Endothelial cell (in vitro differentiated cells): Measurements from ENCODE around the gene KL. TPM values are rescaled to one million over a fixed set of nuclear protein-coding genes. Genes with fewer than 3 reads are reported as not detected.

Experiments used
- DNase-seq: peaks from one replicate; pipeline ENCODE4 v3.0.0; 2021; ENCODE audit warnings: low spot score
- H3K27ac Mint-ChIP-seq: one replicate; pipeline ENCODE4 v1.8.0; 2021; ENCODE audit warnings: mixed read lengths, inconsistent platforms; ENCODE audit not compliant: unreplicated experiment
- H3K27me3 Mint-ChIP-seq: one replicate; pipeline ENCODE4 v1.8.0; 2021; ENCODE audit warnings: mild to moderate bottlenecking, moderate library complexity, mixed read lengths, inconsistent platforms; ENCODE audit not compliant: unreplicated experiment
- H3K36me3 Mint-ChIP-seq: one replicate; pipeline ENCODE4 v1.8.0; 2021; ENCODE audit warnings: mild to moderate bottlenecking, low read depth, mixed read lengths, inconsistent platforms; ENCODE audit not compliant: unreplicated experiment
- H3K4me1 Mint-ChIP-seq: one replicate; pipeline ENCODE4 v1.8.0; 2021; ENCODE audit warnings: mild to moderate bottlenecking, mixed read lengths, inconsistent platforms; ENCODE audit not compliant: unreplicated experiment
- H3K4me3 Mint-ChIP-seq: one replicate; pipeline ENCODE4 v1.8.0; 2021; ENCODE audit warnings: mild to moderate bottlenecking, mixed read lengths, inconsistent platforms; ENCODE audit not compliant: unreplicated experiment
- H3K9me3 Mint-ChIP-seq: one replicate; pipeline ENCODE4 v1.8.0; 2021; ENCODE audit warnings: mixed read lengths, inconsistent platforms; ENCODE audit not compliant: unreplicated experiment
- CTCF ChIP-seq: fragments of 200-600 bp; sonication (generic); IDR thresholded peaks from one replicate; pipeline ENCODE4 v1.5.0; 2021; ENCODE audit warnings: antibody characterized with exemption; ENCODE audit not compliant: unreplicated experiment
- total RNA-seq: library from RNA; stranded (reverse); fragmentation: NEBNext Ultra II Directional; extraction: Animal tissue kit (Norgen Biotek cat#: 25700); gene quantifications from one replicate; pipeline ENCODE4 v1.2.1, GENCODE V29; 2021; ENCODE audit not compliant: unreplicated experiment

KL gene
- total RNA-seq, 1 donor from 2014 or later, result 29.6 TPM

GRCh38 chr13:33114146-33114545 is 97.9 kb downstream of the KL start:
- Mint-ChIP-seq H3K27ac (no peak overlapping the region), H3K36me3 (peaks cover 53% of the 10 kb centered on the region), H3K4me1 (peaks cover 2% of the 10 kb centered on the region), H3K9me3 (no peaks in the 10 kb centered on the region), H3K4me3 (no peak overlapping the region), H3K27me3 (peaks cover 2% of the 10 kb centered on the region)
- no peak for TF ChIP-seq CTCF
- no peak for DNase-seq

GRCh38 chr13:33115274-33115673 is 99.1 kb downstream of the KL start:
- Mint-ChIP-seq H3K36me3 (peaks cover 55% of the 10 kb centered on the region), H3K9me3 (no peaks in the 10 kb centered on the region), H3K4me3 (no peak overlapping the region), H3K27me3 (peaks cover 2% of the 10 kb centered on the region), H3K4me1 (peaks cover 2% of the 10 kb centered on the region), H3K27ac (no peak overlapping the region)
- no peak for TF ChIP-seq CTCF
- DNase-seq, result no peak
